HepG2 (cell line): ENCODE results near the gene CPSF6. TPM values are rescaled to one million over a fixed set of nuclear protein-coding genes. Genes with fewer than 3 reads are reported as not detected.

Experiments
- ASH2L ChIP-seq: fragments of 300-600, 200-600 bp; sonication (generic); IDR thresholded peaks from 2 replicates; pipeline ENCODE4 v1.7.0; 2017; ENCODE audit warnings: low read depth, mild to moderate bottlenecking, moderate library complexity, mixed read lengths, low read length; ENCODE audit not compliant: insufficient read length
- CHD2 ChIP-seq: IDR thresholded peaks from 2 replicates; pipeline ENCODE4 v1.6.1; 2011; ENCODE audit warnings: low read depth, low read length, improper control_type of control experiment
- EHMT2 ChIP-seq: fragments of 200-600 bp; sonication (generic); IDR thresholded peaks from 2 replicates; pipeline ENCODE4 v1.7.0; 2017; ENCODE audit warnings: antibody characterized with exemption, low read depth, low read length, borderline replicate concordance
- FIP1L1 ChIP-seq: fragments of 200-400 bp; formaldehyde crosslinking; IDR thresholded peaks from 2 replicates; pipeline ENCODE4 v1.6.1; 2018; ENCODE audit warnings: low read depth, mild to moderate bottlenecking, low read length, moderate library complexity, borderline replicate concordance; ENCODE audit not compliant: insufficient read depth
- HOXD1 ChIP-seq: sonication (generic); formaldehyde crosslinking; IDR thresholded peaks from 2 replicates; pipeline ENCODE4 v1.5.0; 2020; ENCODE audit warnings: missing genetic modification reagents
- MBNL3 ChIP-seq: fragments of 250-450 bp; sonication (Bioruptor Pico); conservative IDR thresholded peaks from 2 replicates; pipeline ENCODE4 v1.8.0; 2022; ENCODE audit warnings: mild to moderate bottlenecking, inconsistent platforms
- MTF2 ChIP-seq: sonication (generic); formaldehyde crosslinking; IDR thresholded peaks from 2 replicates; pipeline ENCODE4 v1.5.0; 2020; ENCODE audit warnings: missing genetic modification reagents, borderline replicate concordance
- NR3C1 ChIP-seq: sonication (generic); formaldehyde crosslinking; IDR thresholded peaks from 2 replicates; pipeline ENCODE4 v1.4.0; 2020; ENCODE audit warnings: missing genetic modification reagents
- RFX1 ChIP-seq: fragments of 450-650 bp; IDR thresholded peaks from 2 replicates; pipeline ENCODE4 v1.6.1; 2017
- SCMH1 ChIP-seq: sonication (generic); formaldehyde crosslinking; IDR thresholded peaks from 2 replicates; pipeline ENCODE4 v1.9.0; 2021; ENCODE audit warnings: missing genetic modification reagents, mild to moderate bottlenecking, borderline replicate concordance
- TP53 ChIP-seq: sonication (generic); formaldehyde crosslinking; conservative IDR thresholded peaks from 2 replicates; pipeline ENCODE4 v1.4.0; 2020; ENCODE audit warnings: missing genetic modification reagents
- YY1 ChIP-seq: IDR thresholded peaks from 2 replicates; pipeline ENCODE4 v1.6.1; 2011; ENCODE audit warnings: low read length, low read depth, moderate library complexity, mild to moderate bottlenecking; ENCODE audit not compliant: insufficient read depth, insufficient replicate concordance
- ZFP36 ChIP-seq: fragments of 150-350 bp; IDR thresholded peaks from 2 replicates; pipeline ENCODE4 v1.6.1; 2018; ENCODE audit warnings: borderline replicate concordance, low read length, low read depth; ENCODE audit not compliant: partially characterized antibody
- ZMYM4 ChIP-seq: sonication (generic); formaldehyde crosslinking; IDR thresholded peaks from 2 replicates; pipeline ENCODE4 v1.8.1; 2023; ENCODE audit warnings: mild to moderate bottlenecking, missing genetic modification reagents
- ZNF180 ChIP-seq: sonication (generic); formaldehyde crosslinking; IDR thresholded peaks from 2 replicates; pipeline ENCODE4 v1.4.0; 2020; ENCODE audit warnings: low read depth, missing genetic modification reagents, borderline replicate concordance
- ZNF326 ChIP-seq: sonication (generic); formaldehyde crosslinking; IDR thresholded peaks from 2 replicates; pipeline ENCODE4 v1.4.0; 2020; ENCODE audit warnings: missing genetic modification reagents, borderline replicate concordance
- ZNF354B ChIP-seq: sonication (generic); formaldehyde crosslinking; IDR thresholded peaks from 2 replicates; pipeline ENCODE4 v1.8.0; 2022; ENCODE audit warnings: mild to moderate bottlenecking, missing genetic modification reagents
- ZNF446 ChIP-seq: sonication (generic); formaldehyde crosslinking; IDR thresholded peaks from 2 replicates; pipeline ENCODE4 v1.5.0; 2020; ENCODE audit warnings: mild to moderate bottlenecking, missing genetic modification reagents
- ZNF550 ChIP-seq: sonication (generic); formaldehyde crosslinking; IDR thresholded peaks from 2 replicates; pipeline ENCODE4 v1.4.0; 2020; ENCODE audit warnings: mild to moderate bottlenecking, missing genetic modification reagents, borderline replicate concordance
- ZSCAN22 ChIP-seq: sonication (generic); formaldehyde crosslinking; IDR thresholded peaks from 2 replicates; pipeline ENCODE4 v1.4.0; 2020; ENCODE audit warnings: mild to moderate bottlenecking, missing genetic modification reagents
- polyA plus RNA-seq, 8 experiments: library from polyadenylated mRNA; depleted of rRNA in 3 of 8; stranded (reverse) in 7 of 8; unstranded in 1 of 8; fragments of >200 nt; fragmentation: Illumina TruSeq in 4 of 8; extraction: Trizol in 4 of 8; gene quantifications; 2 replicates each; pipeline versions ENCODE4 v1.2.1 to v1.2.3, GENCODE V29; 2011 to 2016; ENCODE audit warnings: low read depth in 4 of 8, missing spikeins in 1 of 8, mixed read lengths in 1 of 8; ENCODE audit not compliant: insufficient read depth in 1 of 8
- total RNA-seq, 5 experiments: library from RNA; depleted of rRNA; stranded (reverse); fragments of >200 nt; fragmentation: Illumina TruSeq; extraction: Trizol; gene quantifications; 2 replicates each; pipeline ENCODE4 v1.2.3, GENCODE V29; 2016; ENCODE audit warnings: low read depth in 1 of 5
- TF ChIP-seq, protein P1 (sequence below): sonication (generic); formaldehyde crosslinking; IDR thresholded peaks from 2 replicates; pipeline ENCODE4 v1.8.0; 2022; ENCODE audit warnings: missing genetic modification reagents, mild to moderate bottlenecking, borderline replicate concordance
- TF ChIP-seq, protein P2 (sequence below): sonication (generic); formaldehyde crosslinking; IDR thresholded peaks from 2 replicates; pipeline ENCODE4 v1.5.0; 2020; ENCODE audit warnings: mild to moderate bottlenecking, missing genetic modification reagents, moderate library complexity
- TF ChIP-seq, protein P3 (sequence below): IDR thresholded peaks from 2 replicates; pipeline ENCODE4 v1.6.1; 2016; ENCODE audit warnings: missing compliant biosample characterization, missing genetic modification reagents, borderline replicate concordance
- TF ChIP-seq, protein P4 (sequence below): sonication (generic); formaldehyde crosslinking; IDR thresholded peaks from 2 replicates; pipeline ENCODE4 v1.5.1; 2020; ENCODE audit warnings: mild to moderate bottlenecking, missing genetic modification reagents, moderate library complexity

CPSF6 gene
- total and polyA plus RNA-seq, 2 of the 13 experiments (the other 11 are each of a cell fraction or from before 2014, with no cell fraction given), result 41.8 to 71.0 TPM

DNA sequence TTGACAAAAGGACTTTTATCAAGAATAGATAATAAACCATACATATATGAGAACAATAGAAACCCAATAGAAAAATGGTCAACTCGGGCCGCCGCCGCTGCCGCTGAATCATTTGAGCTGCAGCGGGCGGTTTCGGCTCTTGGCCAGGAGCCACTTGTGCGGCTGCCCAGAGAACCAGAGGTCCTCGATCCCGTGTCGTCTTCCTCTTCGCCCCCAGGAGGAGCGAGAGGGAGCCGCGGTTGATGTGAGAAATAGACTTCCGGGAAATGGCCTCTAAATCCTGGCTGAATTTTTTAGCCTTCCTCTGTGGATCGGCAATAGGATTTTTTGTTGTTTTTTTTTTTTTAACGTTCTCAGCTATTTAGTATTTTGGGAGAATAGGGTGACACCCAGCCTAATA lies 44.8 kb downstream of the CPSF6 start (continued):
- TF ChIP-seq TP53 (CRISPR knock-in tag), result no peak
- no peak for TF ChIP-seq ASH2L
- no peak for TF ChIP-seq CHD2
- TF ChIP-seq ZNF354B (CRISPR knock-in tag), result no peak
- no peak for TF ChIP-seq ZFP36
- TF ChIP-seq RFX1, result no peak
- TF ChIP-seq SCMH1, result no peak
- TF ChIP-seq, protein P1, sequence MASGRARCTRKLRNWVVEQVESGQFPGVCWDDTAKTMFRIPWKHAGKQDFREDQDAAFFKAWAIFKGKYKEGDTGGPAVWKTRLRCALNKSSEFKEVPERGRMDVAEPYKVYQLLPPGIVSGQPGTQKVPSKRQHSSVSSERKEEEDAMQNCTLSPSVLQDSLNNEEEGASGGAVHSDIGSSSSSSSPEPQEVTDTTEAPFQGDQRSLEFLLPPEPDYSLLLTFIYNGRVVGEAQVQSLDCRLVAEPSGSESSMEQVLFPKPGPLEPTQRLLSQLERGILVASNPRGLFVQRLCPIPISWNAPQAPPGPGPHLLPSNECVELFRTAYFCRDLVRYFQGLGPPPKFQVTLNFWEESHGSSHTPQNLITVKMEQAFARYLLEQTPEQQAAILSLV (CRISPR knock-in tag), result no peak
- no peak for TF ChIP-seq ZSCAN22 (CRISPR knock-in tag)
- no peak for TF ChIP-seq MBNL3 (CRISPR knock-in tag)
- TF ChIP-seq FIP1L1, result no peak
- TF ChIP-seq MTF2 (CRISPR knock-in tag), result no peak
- no peak for TF ChIP-seq ZNF446 (CRISPR knock-in tag)
- TF ChIP-seq ZNF180 (CRISPR knock-in tag), result no peak
- no peak for TF ChIP-seq NR3C1 (CRISPR knock-in tag)
- TF ChIP-seq ZMYM4 (CRISPR knock-in tag), result peak; percentile 59; the same call in 1 of the 2 replicates
- no peak for TF ChIP-seq ZNF326 (CRISPR knock-in tag)
- TF ChIP-seq YY1, result peak; percentile 37
- no peak for TF ChIP-seq ZNF550 (CRISPR knock-in tag)
- TF ChIP-seq HOXD1 (CRISPR knock-in tag), result no peak
- TF ChIP-seq, protein P2, sequence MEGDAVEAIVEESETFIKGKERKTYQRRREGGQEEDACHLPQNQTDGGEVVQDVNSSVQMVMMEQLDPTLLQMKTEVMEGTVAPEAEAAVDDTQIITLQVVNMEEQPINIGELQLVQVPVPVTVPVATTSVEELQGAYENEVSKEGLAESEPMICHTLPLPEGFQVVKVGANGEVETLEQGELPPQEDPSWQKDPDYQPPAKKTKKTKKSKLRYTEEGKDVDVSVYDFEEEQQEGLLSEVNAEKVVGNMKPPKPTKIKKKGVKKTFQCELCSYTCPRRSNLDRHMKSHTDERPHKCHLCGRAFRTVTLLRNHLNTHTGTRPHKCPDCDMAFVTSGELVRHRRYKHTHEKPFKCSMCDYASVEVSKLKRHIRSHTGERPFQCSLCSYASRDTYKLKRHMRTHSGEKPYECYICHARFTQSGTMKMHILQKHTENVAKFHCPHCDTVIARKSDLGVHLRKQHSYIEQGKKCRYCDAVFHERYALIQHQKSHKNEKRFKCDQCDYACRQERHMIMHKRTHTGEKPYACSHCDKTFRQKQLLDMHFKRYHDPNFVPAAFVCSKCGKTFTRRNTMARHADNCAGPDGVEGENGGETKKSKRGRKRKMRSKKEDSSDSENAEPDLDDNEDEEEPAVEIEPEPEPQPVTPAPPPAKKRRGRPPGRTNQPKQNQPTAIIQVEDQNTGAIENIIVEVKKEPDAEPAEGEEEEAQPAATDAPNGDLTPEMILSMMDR (CRISPR knock-in tag), result peak; percentile 32; the same call in 1 of the 2 replicates
- TF ChIP-seq, protein P3, sequence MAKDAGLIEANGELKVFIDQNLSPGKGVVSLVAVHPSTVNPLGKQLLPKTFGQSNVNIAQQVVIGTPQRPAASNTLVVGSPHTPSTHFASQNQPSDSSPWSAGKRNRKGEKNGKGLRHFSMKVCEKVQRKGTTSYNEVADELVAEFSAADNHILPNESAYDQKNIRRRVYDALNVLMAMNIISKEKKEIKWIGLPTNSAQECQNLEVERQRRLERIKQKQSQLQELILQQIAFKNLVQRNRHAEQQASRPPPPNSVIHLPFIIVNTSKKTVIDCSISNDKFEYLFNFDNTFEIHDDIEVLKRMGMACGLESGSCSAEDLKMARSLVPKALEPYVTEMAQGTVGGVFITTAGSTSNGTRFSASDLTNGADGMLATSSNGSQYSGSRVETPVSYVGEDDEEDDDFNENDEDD (CRISPR knock-in tag), result no peak
- TF ChIP-seq EHMT2, result 0 out of 2 replicates have a peak, but pooled peaks have one; percentile 36
- TF ChIP-seq, protein P4, sequence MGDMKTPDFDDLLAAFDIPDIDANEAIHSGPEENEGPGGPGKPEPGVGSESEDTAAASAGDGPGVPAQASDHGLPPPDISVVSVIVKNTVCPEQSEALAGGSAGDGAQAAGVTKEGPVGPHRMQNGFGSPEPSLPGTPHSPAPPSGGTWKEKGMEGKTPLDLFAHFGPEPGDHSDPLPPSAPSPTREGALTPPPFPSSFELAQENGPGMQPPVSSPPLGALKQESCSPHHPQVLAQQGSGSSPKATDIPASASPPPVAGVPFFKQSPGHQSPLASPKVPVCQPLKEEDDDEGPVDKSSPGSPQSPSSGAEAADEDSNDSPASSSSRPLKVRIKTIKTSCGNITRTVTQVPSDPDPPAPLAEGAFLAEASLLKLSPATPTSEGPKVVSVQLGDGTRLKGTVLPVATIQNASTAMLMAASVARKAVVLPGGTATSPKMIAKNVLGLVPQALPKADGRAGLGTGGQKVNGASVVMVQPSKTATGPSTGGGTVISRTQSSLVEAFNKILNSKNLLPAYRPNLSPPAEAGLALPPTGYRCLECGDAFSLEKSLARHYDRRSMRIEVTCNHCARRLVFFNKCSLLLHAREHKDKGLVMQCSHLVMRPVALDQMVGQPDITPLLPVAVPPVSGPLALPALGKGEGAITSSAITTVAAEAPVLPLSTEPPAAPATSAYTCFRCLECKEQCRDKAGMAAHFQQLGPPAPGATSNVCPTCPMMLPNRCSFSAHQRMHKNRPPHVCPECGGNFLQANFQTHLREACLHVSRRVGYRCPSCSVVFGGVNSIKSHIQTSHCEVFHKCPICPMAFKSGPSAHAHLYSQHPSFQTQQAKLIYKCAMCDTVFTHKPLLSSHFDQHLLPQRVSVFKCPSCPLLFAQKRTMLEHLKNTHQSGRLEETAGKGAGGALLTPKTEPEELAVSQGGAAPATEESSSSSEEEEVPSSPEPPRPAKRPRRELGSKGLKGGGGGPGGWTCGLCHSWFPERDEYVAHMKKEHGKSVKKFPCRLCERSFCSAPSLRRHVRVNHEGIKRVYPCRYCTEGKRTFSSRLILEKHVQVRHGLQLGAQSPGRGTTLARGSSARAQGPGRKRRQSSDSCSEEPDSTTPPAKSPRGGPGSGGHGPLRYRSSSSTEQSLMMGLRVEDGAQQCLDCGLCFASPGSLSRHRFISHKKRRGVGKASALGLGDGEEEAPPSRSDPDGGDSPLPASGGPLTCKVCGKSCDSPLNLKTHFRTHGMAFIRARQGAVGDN, result peak; percentile 55
